GM18517 (cell line): ENCODE measurements around the gene SLC25A12.

Experiments used
- ATAC-seq: cut with Tn5 transposase; IDR thresholded peaks from one replicate; pipeline ENCODE4 v1.9.1; 2021; ENCODE audit warnings: mild to moderate bottlenecking, moderate library complexity; ENCODE audit not compliant: unreplicated experiment

The SLC25A12 gene

DNA sequence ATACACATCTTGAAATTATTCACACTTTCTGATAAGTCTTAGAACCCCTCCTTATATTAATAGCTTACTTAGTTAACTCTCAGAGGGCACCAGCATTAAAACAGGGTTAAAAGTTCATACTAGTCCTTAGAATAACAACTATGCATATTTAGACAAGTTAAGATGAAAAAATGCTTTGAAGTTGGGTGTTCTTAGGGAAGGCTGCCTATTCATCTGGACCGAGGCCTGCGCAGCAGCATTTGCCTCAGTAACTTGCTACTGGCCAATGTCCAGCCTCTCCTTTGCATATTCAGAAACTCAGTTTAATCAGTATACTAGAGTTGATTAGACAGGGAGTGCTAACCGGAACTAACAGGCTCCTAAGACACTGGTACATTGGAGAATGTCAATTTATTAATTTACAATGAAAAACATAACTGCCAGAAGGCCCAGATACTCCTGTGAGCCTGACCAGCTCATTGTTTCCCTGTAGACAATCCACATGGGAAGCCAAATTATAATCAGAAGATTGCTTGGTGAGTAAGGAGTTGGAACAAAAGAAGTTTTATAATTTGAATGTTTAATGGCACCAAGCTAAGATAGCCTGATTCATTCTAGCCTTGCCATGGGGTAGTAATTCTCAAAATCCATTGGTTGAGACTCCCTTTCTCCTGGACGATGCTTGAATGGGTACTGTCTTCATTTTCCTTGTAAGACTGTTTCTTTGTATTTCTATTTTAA lies 157.9 kb downstream of the SLC25A12 start:
- no peak for ATAC-seq
